ENCODE measurements around the gene ARHGAP24. TPM values are rescaled to one million over a fixed set of nuclear protein-coding genes. Genes with fewer than 3 reads are reported as not detected.

Gene ARHGAP24
- total and polyA plus RNA-seq, 2 donors (not counting 3 experiments of a cell fraction or from before 2014, with no cell fraction given): 52.1 to 79.4 TPM

DNA sequence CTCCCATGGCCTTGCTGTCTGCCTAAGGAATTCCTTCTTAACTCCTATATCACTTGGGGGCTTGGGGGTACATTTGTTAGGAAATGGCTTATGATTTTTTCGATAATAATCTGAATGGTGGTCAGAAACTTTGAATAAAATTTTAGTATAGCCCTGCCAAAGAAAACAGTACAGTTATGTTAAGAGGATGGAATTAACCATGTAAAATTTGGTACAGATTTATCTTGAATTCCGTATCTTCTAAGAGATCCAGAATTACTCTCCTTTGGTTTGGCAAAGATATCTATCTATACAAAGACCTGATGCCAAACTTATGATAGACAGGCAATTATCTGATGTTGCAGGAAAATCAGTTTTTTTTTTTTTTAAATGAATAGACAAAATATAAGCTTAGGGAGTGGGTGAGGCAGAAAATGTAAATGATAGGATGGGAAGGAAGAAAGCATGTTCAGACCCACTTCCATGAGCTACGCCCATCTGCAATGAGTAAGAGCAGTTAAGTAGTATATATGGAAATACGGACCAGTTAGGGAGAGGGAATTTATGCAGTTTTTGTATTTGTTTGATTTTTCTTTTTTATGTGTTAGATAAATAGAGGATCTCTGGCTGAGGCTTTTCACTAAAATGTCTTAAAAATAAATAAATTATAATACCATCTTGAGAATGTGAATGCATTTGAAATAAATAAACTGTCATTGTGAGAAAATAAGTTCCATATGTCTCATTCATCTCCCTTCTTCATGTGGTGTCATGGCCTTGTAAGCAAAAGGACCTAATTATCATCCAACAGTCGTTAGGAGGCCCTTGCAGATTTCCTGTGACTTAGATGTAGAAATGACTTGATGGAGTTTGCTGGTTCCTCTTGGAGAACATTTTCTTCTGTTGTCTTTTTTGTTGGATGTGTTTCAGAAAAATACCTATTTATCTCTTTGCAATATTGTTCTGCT lies 389.6 kb downstream of the ARHGAP24 start:
- POLR2A ChIA-PET: no interaction called here
- Histone ChIP-seq H3K27ac (ENCODE audit: insufficient read depth, low read depth, low read length) (no peak overlapping the region), H3K9ac (replicated peaks; ENCODE audit: extremely low read depth, insufficient read depth, low read length) (no peak overlapping the region), H3K27me3 (ENCODE audit: control insufficient read depth in 2 of 2, insufficient read depth in 2 of 2, low read length in 2 of 2) (no peaks in the 10 kb centered on the region), H2AFZ (ENCODE audit: low read depth, low read length) (no peak overlapping the region), H3K9me1 (replicated peaks; ENCODE audit: control insufficient read depth, extremely low read depth, insufficient read depth, low read length) (no peaks in the 10 kb centered on the region), H3K9me3 (replicated peaks; ENCODE audit: control insufficient read depth, insufficient read depth, low read length) (no peaks in the 10 kb centered on the region), H4K20me1 (replicated peaks; ENCODE audit: control insufficient read depth, extremely low read depth, insufficient read depth, low read length) (peaks cover 5% of the 10 kb centered on the region), H3K4me2 (ENCODE audit: insufficient read depth, low read length) (no peak overlapping the region), H3K36me3 (ENCODE audit: control insufficient read depth in 2 of 2, extremely low read depth in 1 of 2, insufficient read depth in 2 of 2, low read length in 2 of 2) (no peaks in the 10 kb centered on the region), H3K4me1 (ENCODE audit: control insufficient read depth, extremely low read depth, insufficient read depth, low read length) (peaks cover 48% of the 10 kb centered on the region), H3K79me2 (ENCODE audit: control insufficient read depth, insufficient read depth, low read length) (peaks cover 96% of the 10 kb centered on the region), H3K4me3 (replicated peaks in 1 of 3; ENCODE audit: insufficient read depth in 1 of 3, low read depth in 1 of 3, low read length in 3 of 3) (no peak overlapping the region)
- BruUV-seq (replicated peaks): no TSS peak
- dilution Hi-C loops (cut with MboI; ENCODE audit: extremely low pct_ligation_motif_present, low sequenced_read_pairs): no loop called here
- intact Hi-C loops (cut with micrococcal nuclease): no loop called here
- no peak for FAIRE-seq
- DNase-seq (ENCODE audit: low read depth, low spot score): no peak
- TF ChIP-seq MYC (IDR thresholded peaks at IDR 0.05; ENCODE audit: low read depth, low read length): no peak
- TF ChIP-seq, protein P1, sequence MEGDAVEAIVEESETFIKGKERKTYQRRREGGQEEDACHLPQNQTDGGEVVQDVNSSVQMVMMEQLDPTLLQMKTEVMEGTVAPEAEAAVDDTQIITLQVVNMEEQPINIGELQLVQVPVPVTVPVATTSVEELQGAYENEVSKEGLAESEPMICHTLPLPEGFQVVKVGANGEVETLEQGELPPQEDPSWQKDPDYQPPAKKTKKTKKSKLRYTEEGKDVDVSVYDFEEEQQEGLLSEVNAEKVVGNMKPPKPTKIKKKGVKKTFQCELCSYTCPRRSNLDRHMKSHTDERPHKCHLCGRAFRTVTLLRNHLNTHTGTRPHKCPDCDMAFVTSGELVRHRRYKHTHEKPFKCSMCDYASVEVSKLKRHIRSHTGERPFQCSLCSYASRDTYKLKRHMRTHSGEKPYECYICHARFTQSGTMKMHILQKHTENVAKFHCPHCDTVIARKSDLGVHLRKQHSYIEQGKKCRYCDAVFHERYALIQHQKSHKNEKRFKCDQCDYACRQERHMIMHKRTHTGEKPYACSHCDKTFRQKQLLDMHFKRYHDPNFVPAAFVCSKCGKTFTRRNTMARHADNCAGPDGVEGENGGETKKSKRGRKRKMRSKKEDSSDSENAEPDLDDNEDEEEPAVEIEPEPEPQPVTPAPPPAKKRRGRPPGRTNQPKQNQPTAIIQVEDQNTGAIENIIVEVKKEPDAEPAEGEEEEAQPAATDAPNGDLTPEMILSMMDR (IDR thresholded peaks at IDR 0.05; ENCODE audit: extremely low read depth in 1 of 2, insufficient read depth in 1 of 2, low read depth in 1 of 2, low read length in 2 of 2): no peak
- TF ChIP-seq FOS (IDR thresholded peaks at IDR 0.05; ENCODE audit: borderline replicate concordance, insufficient read depth, low read length): no peak
- CTCF ChIA-PET: interaction anchor here (1.1 to 2.2 kb wide), 4 partner anchors 10 to 104 kb away, joined by 3 to 8 read pairs (median 4); no protein-coding TSS in a partner anchor

DNA sequence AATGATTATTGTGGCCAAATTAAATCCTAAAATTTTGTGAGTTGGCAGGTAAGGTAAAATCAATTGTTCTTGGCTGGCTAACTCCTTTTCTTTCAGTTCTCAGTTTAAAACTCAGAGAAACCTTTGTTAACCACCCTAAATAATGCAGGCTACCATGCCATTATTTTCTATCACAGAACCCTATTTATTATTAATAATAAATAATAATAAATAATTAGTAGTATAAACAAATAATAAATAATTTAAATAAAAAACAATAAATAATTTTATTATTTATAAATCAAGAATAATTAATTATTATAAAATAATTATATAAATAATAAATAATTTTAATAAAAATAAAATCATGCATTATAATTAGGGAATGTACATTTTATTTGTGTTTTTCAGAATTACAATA lies 390.3 kb downstream of the ARHGAP24 start:
- H3K4me3 ChIP-seq (replicated peaks in 1 of 3; ENCODE audit: insufficient read depth in 1 of 3, low read depth in 1 of 3, low read length in 3 of 3): no peak overlapping the region
- POLR2A ChIA-PET: no interaction called here
- no peaks in the 10 kb centered on the region for H3K9me1 ChIP-seq (replicated peaks; ENCODE audit: control insufficient read depth, extremely low read depth, insufficient read depth, low read length)
- peaks cover 94% of the 10 kb centered on the region for H3K79me2 ChIP-seq (ENCODE audit: control insufficient read depth, insufficient read depth, low read length)
- H3K9ac ChIP-seq (replicated peaks; ENCODE audit: extremely low read depth, insufficient read depth, low read length): no peak overlapping the region
- H3K4me1 ChIP-seq (ENCODE audit: control insufficient read depth, extremely low read depth, insufficient read depth, low read length): peaks cover 41% of the 10 kb centered on the region
- CTCF ChIA-PET: interaction anchor here (1.1 to 1.6 kb wide), 2 partner anchors 9 to 103 kb away, joined by 3 to 5 read pairs; no protein-coding TSS in a partner anchor
- no peaks in the 10 kb centered on the region for H3K27me3 ChIP-seq (ENCODE audit: control insufficient read depth in 2 of 2, insufficient read depth in 2 of 2, low read length in 2 of 2)
- H3K4me2 ChIP-seq (ENCODE audit: insufficient read depth, low read length): no peak overlapping the region
- FAIRE-seq (no peak), DNase-seq (ENCODE audit: low read depth, low spot score) (no peak)
- dilution Hi-C loops (cut with MboI; ENCODE audit: extremely low pct_ligation_motif_present, low sequenced_read_pairs): no loop called here
- no peaks in the 10 kb centered on the region for H3K9me3 ChIP-seq (replicated peaks; ENCODE audit: control insufficient read depth, insufficient read depth, low read length)
- no TSS peak for BruUV-seq (replicated peaks)
- TF ChIP-seq JUN (IDR thresholded peaks at IDR 0.05; ENCODE audit: borderline replicate concordance, insufficient read depth, insufficient read length, low read depth): no peak
- H4K20me1 ChIP-seq (replicated peaks; ENCODE audit: control insufficient read depth, extremely low read depth, insufficient read depth, low read length): peaks cover 5% of the 10 kb centered on the region
- no peaks in the 10 kb centered on the region for H3K36me3 ChIP-seq (ENCODE audit: control insufficient read depth in 2 of 2, extremely low read depth in 1 of 2, insufficient read depth in 2 of 2, low read length in 2 of 2)
- no peak overlapping the region for H2AFZ ChIP-seq (ENCODE audit: low read depth, low read length)
- no peak overlapping the region for H3K27ac ChIP-seq (ENCODE audit: insufficient read depth, low read depth, low read length)
- intact Hi-C loops (cut with micrococcal nuclease): no loop called here

All from endothelial cell of umbilical vein (primary cell).